ENCODE results near the gene CEND1.

DNA sequence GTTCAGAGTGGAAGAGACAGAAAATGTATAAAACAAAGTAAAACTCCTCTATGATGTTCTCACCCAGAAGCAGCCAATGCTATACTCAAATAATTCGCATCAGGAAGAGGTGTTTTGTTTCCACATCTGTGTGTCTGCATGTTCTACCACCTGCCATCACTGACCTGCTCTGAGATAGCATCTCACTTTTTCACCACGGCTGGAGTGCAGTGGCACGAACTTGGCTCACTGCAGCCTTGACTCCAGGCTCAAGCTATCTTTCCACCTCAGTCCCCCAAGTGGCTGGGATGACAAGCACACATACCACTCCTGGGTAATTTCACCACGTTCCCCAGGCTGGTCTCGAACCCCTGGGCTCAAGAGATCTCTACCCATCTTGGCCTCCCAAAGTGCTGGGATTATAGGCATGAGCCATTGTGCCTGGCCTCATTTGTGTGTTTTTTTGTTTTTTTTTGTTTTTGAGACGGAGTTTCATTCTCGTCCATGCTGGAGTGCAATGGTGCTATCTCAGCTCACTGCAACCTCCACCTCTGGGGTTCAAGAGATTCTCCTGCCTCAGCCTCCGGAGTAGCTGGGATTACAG, 28.3 kb downstream of the CEND1 start:
- TF ChIP-seq, protein P1, sequence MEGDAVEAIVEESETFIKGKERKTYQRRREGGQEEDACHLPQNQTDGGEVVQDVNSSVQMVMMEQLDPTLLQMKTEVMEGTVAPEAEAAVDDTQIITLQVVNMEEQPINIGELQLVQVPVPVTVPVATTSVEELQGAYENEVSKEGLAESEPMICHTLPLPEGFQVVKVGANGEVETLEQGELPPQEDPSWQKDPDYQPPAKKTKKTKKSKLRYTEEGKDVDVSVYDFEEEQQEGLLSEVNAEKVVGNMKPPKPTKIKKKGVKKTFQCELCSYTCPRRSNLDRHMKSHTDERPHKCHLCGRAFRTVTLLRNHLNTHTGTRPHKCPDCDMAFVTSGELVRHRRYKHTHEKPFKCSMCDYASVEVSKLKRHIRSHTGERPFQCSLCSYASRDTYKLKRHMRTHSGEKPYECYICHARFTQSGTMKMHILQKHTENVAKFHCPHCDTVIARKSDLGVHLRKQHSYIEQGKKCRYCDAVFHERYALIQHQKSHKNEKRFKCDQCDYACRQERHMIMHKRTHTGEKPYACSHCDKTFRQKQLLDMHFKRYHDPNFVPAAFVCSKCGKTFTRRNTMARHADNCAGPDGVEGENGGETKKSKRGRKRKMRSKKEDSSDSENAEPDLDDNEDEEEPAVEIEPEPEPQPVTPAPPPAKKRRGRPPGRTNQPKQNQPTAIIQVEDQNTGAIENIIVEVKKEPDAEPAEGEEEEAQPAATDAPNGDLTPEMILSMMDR (IDR thresholded peaks at IDR 0.05; ENCODE audit: low read depth, low read length, poor library complexity, severe bottlenecking): no peak
- no peak for TF ChIP-seq EZH2phosphoT487 (IDR thresholded peaks at IDR 0.05; ENCODE audit: borderline replicate concordance, low read length)

Measured in DOHH2 (cell line).